Activated CD8-positive, alpha-beta memory T cell treated with anti-CD3 and anti-CD28 coated beads for 48 hours (primary cell): ENCODE measurements around the gene FDXACB1.

Experiments
- DNase-seq, 3 experiments: peaks; one replicate each; pipeline ENCODE4 v3.0.0-alpha.2; 2020; ENCODE audit warnings: low read depth in 2 of 3, low spot score in 2 of 3

The FDXACB1 gene

DNA sequence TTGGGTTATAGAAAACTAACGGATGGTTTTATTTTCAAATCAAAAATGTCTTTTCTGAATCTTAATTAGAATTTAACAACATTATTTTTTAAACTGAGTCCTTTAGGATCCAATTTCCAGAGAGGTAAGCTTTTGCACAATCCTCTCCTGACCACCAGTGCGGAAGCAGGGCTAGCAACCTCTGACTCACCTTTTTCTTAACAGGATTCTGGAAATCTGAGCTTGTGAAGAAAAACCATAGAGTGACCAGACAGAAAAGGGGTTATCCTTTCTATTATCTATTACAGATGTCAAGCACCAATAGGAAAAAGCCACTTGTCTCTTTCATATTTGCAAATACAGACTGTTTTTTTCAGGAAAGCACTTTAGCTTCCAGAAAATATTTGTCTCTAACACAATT is 32.9 kb downstream of the FDXACB1 start:
- DNase-seq = no peak

DNA sequence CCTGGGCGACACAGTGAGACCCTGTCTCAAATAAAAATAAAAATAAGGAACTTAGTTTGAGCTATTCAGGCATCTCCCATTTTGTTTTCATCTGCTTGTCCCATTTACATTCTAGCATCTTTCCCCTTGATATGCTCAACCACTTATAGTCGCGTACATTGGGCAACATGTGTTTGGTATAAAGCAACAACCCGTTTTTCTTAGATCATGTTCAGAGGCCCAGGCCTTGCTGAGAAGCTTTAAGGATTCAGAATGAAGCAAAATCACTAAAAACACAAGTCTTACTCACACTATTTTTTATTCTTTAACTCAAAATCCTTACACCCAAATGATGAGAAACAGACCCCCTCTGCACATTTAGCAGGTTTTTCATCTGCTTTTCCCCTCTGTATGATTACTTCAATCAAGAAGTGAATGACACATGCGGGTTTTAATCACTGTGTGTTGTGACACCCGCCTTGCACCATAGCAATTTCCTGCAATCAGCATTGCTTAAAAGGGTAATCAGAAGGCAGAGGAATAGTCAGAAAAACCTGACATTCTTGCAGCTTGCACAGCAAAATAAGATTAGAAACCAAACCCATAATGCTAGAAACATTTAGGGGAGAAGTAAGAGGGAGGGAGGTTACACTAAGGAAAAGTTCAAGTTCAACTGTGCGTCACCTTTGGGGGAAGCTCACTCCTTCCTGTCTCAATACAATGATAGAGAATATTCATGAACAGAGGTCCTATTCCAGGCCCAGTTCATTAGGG is 33.5 kb downstream of the FDXACB1 start:
- no peak for DNase-seq

- no peak for DNase-seq
These were observed 35.3 kb downstream of the FDXACB1 start for GRCh38 chr11:111843661-111844060.

DNA sequence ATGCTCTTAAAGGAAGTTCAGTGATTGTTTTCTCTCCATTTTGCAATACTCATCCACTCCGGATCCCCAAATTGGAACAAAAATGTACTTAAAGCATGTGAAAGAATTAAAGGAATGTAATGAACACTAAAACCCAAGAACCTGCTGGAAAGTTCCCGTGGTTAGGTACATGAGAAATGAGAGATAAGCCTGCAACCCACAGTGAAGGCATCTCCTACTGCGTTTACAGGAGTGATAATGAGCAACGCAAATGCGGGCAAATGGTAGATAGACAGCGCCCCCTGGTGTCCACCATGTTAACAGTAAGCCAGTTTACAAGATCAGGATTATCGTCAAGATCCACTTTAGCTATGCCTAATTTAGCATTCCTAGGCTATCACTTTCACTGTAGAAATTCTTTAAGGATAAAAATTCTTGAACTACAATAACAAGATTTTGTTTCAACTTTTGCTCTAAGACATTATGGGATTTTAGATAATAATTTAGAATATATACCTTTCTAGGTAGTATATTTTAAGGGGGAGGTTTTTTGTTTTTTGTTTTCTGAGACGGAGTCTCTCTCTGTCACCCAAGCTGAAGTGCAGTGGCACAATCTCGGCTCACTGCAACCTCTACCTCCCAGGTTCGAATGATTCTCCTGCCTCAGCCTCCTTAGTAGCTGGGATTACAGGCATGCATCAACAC is 37.5 kb downstream of the FDXACB1 start:
- DNase-seq = peak; percentile 51 to 87 (median 76)

GRCh38 chr11:111840143-111840542 is 38.8 kb downstream of the FDXACB1 start:
- DNase-seq = no peak

DNA sequence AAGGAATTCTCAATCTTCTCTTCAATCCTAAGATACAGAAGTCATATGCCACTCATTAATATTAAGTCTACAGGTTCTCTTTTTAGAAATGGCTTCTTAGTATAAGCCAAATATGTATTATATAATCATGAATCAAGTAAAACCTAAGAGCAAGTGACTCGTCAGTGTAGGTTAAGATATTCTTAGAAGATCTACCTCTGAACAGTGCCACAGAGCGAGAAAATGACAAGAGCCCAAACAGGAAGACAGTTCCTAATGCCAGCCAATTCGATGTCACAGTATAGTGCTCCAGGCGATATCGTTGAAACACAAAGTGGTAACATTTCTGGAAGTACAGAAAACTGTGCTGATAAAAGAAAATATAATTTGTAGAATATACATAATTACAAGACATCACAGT is 40.9 kb downstream of the FDXACB1 start:
- DNase-seq = no peak

DNA sequence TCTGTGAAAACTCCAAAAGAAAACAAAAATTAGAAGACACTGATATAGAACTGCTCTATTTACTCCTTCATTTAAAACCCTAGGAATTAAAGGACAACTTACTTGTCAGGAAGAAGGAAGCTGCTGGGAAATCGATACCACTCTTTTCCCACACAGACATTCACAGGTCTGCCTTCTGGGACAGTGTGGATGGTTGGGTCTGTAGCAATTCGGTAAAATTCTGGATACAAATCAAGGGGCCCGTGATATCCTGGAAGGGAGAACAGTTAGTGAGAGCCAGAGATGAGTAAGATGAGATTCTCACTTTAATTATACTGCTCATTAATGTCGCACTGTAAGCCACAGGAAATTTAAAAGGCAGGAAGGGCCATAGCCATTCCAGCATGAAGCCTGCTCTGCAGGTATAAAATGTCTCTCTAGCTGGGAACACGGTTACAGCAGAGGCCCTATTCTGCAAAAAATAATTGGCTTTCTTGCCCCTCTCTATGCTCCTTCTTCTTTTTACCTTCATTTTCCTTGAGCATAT is 41.5 kb downstream of the FDXACB1 start:
- no peak for DNase-seq

GRCh38 chr11:111836721-111837120 is 42.2 kb downstream of the FDXACB1 start:
- no peak for DNase-seq

DNA sequence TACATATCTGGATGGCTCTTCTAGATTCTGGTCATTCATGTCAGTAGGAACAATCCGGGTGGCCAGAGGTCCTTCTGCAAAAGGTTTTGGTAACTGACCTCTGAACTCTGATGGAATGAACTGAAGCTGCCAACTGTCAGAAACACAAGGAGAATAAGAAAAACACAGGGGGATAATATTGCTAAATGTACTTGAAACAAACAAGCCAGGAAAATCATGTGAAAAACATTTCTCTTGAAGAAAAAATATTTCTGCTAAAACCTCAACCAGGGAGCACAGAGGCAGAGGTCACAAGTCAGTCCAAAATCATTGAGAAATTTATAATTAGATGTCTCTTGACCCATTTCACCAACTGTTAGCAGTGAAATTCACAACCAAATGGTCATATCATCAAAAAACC is 42.8 kb downstream of the FDXACB1 start:
- DNase-seq = no peak

GRCh38 chr11:111835665-111836064 is 43.3 kb downstream of the FDXACB1 start:
- DNase-seq = no peak

GRCh38 chr11:111834432-111835163 is 44.4 kb downstream of the FDXACB1 start:
- DNase-seq = no peak

- no peak for DNase-seq
These were observed 45.4 kb downstream of the FDXACB1 start for GRCh38 chr11:111833524-111833923.

GRCh38 chr11:111829185-111829968 is 49.6 kb downstream of the FDXACB1 start:
- DNase-seq = no peak

GRCh38 chr11:111826322-111826950 is 52.5 kb downstream of the FDXACB1 start:
- no peak for DNase-seq
